ENCODE results near the gene SENP6. TPM values are rescaled to one million over a fixed set of nuclear protein-coding genes. Genes with fewer than 3 reads are reported as not detected.
"Not testable (repeated sequence)": the region's sequence is repeated elsewhere in the genome, so short reads cannot be mapped to it uniquely, and the experiment has no call there.

SENP6 gene
- total RNA-seq, 1 experiment from 2014 or later = 90.9 TPM

DNA sequence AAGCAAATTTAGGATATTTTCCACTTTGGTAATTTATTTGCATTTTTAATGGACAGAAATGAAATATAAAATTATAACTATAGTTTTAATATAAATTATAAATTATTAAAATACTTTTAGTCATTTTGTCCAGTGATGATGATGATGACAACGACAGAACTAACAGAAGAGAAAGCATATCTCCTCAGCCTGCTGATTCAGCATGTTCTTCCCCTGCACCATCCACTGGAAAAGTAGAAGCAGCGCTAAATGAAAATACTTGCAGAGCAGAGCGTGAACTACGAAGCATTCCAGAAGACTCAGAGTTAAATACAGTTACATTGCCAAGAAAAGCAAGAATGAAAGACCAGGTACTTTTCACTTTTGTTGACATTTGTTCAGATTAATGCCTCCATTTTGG is 64.9 kb downstream of the SENP6 start (continued):
- TF ChIP-seq, protein P1, sequence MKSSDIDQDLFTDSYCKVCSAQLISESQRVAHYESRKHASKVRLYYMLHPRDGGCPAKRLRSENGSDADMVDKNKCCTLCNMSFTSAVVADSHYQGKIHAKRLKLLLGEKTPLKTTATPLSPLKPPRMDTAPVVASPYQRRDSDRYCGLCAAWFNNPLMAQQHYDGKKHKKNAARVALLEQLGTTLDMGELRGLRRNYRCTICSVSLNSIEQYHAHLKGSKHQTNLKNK (CRISPR knock-in tag; IDR thresholded peaks at IDR 0.05) = no peak

DNA sequence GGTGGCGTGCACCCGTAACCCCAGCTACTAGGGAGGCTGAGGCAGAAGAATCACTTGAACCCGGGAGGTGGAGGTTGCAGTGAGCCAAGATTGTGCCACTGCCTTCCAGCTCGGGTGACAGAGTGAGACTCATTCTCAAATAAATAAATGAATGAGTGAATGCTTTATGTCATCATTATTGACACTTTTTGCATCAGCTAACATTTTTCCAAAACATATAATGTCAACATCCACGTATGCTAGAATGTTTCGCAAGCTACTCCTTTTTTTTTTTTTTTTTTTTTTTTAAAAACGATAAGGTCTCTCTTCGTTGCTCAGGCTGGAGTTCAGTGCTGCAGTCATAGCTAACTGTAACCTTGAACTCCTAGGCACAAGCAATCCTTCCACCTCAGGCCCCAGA is 72.2 kb downstream of the SENP6 start:
- CTCF ChIA-PET = no interaction called here
- no peak for ATAC-seq
- H3K27ac Mint-ChIP-seq = no peak overlapping the region
- peaks cover 2% of the 10 kb centered on the region; the same call in 1 of the 2 replicates for H3K4me1 Mint-ChIP-seq
- DNase-seq (ENCODE audit: low spot score) = no peak
- H3K36me3 Mint-ChIP-seq = peaks cover 39% of the 10 kb centered on the region
- POLR2A ChIA-PET = no interaction called here
- H3K4me3 Mint-ChIP-seq = no peak overlapping the region
- H3K9me3 Mint-ChIP-seq = no peaks in the 10 kb centered on the region
- no peaks in the 10 kb centered on the region for H3K27me3 Mint-ChIP-seq (ENCODE audit: low read depth)
- no peak for TF ChIP-seq TCF7 (CRISPR knock-in tag; IDR thresholded peaks at IDR 0.05; ENCODE audit: low read depth)
- peak; percentile 92 for TF ChIP-seq GABPB1 (CRISPR knock-in tag; IDR thresholded peaks at IDR 0.05)

DNA sequence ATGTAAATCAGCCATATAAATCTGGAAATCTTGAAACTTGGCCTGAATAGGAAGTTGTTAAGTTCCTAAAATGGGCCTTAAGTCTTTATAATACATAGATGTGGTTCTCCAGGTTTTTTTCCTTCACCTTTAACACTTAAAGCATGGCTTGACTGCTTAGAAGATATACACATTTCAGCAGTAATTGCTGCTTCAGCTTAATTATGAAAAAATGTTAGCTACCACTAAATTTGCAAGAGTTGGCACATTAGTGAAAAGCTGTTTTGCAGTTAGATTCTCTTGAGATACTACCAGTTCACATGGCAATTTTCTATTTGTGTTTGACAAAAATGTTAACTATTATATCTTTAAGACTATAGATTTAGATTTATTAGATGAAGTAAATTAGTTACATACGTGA is 74.7 kb downstream of the SENP6 start:
- Mint-ChIP-seq H3K9me3 (peaks cover 7% of the 10 kb centered on the region), H3K36me3 (peaks cover 58% of the 10 kb centered on the region), H3K27me3 (ENCODE audit: low read depth) (no peaks in the 10 kb centered on the region), H3K27ac (no peak overlapping the region), H3K4me1 (peaks cover 2% of the 10 kb centered on the region; the same call in 1 of the 2 replicates), H3K4me3 (no peak overlapping the region)
- DNase-seq (ENCODE audit: low spot score) (no peak), ATAC-seq (no peak)
- TF ChIP-seq, protein P2, sequence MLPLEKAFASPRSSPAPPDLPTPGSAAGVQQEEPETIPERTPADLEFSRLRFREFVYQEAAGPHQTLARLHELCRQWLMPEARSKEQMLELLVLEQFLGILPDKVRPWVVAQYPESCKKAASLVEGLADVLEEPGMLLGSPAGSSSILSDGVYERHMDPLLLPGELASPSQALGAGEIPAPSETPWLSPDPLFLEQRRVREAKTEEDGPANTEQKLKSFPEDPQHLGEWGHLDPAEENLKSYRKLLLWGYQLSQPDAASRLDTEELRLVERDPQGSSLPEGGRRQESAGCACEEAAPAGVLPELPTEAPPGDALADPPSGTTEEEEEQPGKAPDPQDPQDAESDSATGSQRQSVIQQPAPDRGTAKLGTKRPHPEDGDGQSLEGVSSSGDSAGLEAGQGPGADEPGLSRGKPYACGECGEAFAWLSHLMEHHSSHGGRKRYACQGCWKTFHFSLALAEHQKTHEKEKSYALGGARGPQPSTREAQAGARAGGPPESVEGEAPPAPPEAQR (CRISPR knock-in tag; IDR thresholded peaks at IDR 0.05) = no peak
- TF ChIP-seq, protein P3, sequence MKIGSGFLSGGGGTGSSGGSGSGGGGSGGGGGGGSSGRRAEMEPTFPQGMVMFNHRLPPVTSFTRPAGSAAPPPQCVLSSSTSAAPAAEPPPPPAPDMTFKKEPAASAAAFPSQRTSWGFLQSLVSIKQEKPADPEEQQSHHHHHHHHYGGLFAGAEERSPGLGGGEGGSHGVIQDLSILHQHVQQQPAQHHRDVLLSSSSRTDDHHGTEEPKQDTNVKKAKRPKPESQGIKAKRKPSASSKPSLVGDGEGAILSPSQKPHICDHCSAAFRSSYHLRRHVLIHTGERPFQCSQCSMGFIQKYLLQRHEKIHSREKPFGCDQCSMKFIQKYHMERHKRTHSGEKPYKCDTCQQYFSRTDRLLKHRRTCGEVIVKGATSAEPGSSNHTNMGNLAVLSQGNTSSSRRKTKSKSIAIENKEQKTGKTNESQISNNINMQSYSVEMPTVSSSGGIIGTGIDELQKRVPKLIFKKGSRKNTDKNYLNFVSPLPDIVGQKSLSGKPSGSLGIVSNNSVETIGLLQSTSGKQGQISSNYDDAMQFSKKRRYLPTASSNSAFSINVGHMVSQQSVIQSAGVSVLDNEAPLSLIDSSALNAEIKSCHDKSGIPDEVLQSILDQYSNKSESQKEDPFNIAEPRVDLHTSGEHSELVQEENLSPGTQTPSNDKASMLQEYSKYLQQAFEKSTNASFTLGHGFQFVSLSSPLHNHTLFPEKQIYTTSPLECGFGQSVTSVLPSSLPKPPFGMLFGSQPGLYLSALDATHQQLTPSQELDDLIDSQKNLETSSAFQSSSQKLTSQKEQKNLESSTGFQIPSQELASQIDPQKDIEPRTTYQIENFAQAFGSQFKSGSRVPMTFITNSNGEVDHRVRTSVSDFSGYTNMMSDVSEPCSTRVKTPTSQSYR (CRISPR knock-in tag; IDR thresholded peaks at IDR 0.05) = no peak
- ChIA-PET POLR2A (no interaction called here), CTCF (no interaction called here)

DNA sequence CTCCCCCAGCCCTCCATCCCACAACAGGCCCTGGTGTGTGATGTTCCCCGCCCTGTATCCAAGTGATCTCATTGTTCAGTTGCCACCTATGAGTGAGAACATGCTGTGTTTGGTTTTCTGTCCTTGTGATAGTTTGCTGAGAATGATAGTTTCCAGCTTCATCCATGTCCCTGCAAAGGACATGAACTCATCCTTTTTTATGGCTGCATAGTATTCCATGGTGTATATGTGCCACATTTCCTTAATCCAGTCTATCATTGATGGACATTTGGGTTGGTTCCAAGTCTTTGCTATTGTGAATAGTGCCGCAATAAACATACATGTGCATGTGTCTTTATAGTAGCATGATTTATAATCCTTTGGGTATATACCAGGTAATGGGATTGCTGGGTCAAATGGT is 80.9 kb downstream of the SENP6 start:
- ATAC-seq; H3K4me3 Mint-ChIP-seq; POLR2A ChIA-PET; CTCF ChIA-PET; H3K27ac Mint-ChIP-seq; DNase-seq (ENCODE audit: low spot score); H3K27me3 Mint-ChIP-seq (ENCODE audit: low read depth): not testable (repeated sequence)
- peaks cover 23% of the 10 kb centered on the region for H3K4me1 Mint-ChIP-seq
- peaks cover 36% of the 10 kb centered on the region for H3K9me3 Mint-ChIP-seq
- H3K36me3 Mint-ChIP-seq = peaks cover 86% of the 10 kb centered on the region

DNA sequence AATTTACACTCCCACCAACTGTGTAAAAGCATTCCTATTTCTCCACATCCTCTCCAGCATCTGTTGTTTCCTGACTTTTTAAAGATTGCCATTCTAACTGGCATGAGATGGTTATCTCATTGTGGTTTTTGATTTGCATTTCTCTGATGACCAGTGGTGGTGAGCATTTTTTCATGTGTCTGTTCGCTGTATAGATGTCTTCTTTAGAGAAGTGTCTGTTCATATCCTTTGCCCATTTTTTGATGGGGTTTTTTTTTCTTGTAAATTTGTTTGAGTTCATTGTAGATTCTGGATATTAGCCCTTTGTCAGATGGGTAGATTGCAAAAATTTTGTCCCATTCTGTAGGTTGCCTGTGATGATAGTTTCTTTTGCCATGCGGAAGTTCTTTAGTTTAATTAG is 81.3 kb downstream of the SENP6 start:
- DNase-seq (ENCODE audit: low spot score); H3K27ac Mint-ChIP-seq; H3K27me3 Mint-ChIP-seq (ENCODE audit: low read depth); ATAC-seq; POLR2A ChIA-PET; CTCF ChIA-PET; H3K4me3 Mint-ChIP-seq: not testable (repeated sequence)
- Mint-ChIP-seq H3K9me3 (peaks cover 38% of the 10 kb centered on the region), H3K4me1 (peaks cover 28% of the 10 kb centered on the region), H3K36me3 (peaks cover 86% of the 10 kb centered on the region)

DNA sequence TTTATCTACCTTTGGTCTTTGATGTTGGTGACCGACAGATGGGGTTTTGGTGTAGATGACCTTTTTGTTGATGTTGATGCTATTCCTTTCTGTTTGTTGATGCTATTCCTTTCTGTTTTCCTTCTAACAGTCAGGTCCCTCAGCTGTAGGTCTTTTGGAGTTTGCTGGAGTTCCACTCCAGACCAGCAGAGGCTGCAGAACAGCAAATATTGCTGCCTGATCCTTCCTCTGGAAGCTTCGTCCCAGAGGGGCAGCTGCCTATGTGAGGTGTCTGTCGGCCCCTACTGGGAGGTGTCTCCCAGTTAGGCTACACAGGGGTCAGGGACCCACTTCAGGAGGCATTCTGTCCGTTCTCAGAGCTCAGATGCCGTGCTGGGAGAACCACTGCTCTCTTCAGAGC is 85.9 kb downstream of the SENP6 start:
- CTCF ChIA-PET = interaction anchor here (0.8 to 1.5 kb wide), 6 partner anchors 11 to 206 kb away, joined by 3 to 5 read pairs (median 4); no protein-coding TSS in a partner anchor
- H3K27me3 Mint-ChIP-seq (ENCODE audit: low read depth); POLR2A ChIA-PET; H3K4me3 Mint-ChIP-seq: not testable (repeated sequence)
- peak; percentile 52; the same call in 1 of the 2 replicates for ATAC-seq
- H3K36me3 Mint-ChIP-seq = peaks cover 61% of the 10 kb centered on the region
- peaks cover 31% of the 10 kb centered on the region for H3K4me1 Mint-ChIP-seq
- DNase-seq (ENCODE audit: low spot score) = peak; percentile 17
- peak overlapping the region; percentile 69 for H3K27ac Mint-ChIP-seq
- H3K9me3 Mint-ChIP-seq = peaks cover 18% of the 10 kb centered on the region
- TF ChIP-seq, protein P4, sequence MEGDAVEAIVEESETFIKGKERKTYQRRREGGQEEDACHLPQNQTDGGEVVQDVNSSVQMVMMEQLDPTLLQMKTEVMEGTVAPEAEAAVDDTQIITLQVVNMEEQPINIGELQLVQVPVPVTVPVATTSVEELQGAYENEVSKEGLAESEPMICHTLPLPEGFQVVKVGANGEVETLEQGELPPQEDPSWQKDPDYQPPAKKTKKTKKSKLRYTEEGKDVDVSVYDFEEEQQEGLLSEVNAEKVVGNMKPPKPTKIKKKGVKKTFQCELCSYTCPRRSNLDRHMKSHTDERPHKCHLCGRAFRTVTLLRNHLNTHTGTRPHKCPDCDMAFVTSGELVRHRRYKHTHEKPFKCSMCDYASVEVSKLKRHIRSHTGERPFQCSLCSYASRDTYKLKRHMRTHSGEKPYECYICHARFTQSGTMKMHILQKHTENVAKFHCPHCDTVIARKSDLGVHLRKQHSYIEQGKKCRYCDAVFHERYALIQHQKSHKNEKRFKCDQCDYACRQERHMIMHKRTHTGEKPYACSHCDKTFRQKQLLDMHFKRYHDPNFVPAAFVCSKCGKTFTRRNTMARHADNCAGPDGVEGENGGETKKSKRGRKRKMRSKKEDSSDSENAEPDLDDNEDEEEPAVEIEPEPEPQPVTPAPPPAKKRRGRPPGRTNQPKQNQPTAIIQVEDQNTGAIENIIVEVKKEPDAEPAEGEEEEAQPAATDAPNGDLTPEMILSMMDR (IDR thresholded peaks at IDR 0.05) = peak; percentile 46

All from WTC11 (cell line).